Activated B cell treated with CpG ODN at 0.5 μM for 24 hours (primary cell): ENCODE data around the gene TBC1D3G. TPM values are rescaled to one million over a fixed set of nuclear protein-coding genes. Genes with fewer than 3 reads are reported as not detected.
"Not testable (repeated sequence)": the region's sequence is repeated elsewhere in the genome, so short reads cannot be mapped to it uniquely, and the experiment has no call there.

Source experiments
- ATAC-seq: fragments of 200-7000 bp; cut with Tn5 transposase; one replicate; pipeline ENCODE4 v1.10.0; 2021; ENCODE audit warnings: low read depth, mild to moderate bottlenecking, moderate library complexity
- CTCF ChIA-PET: fragments of 350-600 bp; sonication (Branson Sonifier 250); formaldehyde crosslinking; loops from one replicate; lab custom pipeline; 2021; ENCODE audit warnings: antibody characterized with exemption; lab: Charles Lee
- POLR2A ChIA-PET: fragments of 350-600 bp; sonication (Branson Sonifier 250); formaldehyde crosslinking; loops from one replicate; lab custom pipeline; 2021; ENCODE audit warnings: antibody characterized with exemption; lab: Charles Lee
- DNase-seq: peaks from one replicate; pipeline ENCODE4 v3.0.0; 2022
- H3K27ac Mint-ChIP-seq: one replicate; pipeline ENCODE4 v1.8.0; 2020; ENCODE audit warnings: mixed read lengths
- H3K27me3 Mint-ChIP-seq: one replicate; pipeline ENCODE4 v1.8.0; 2021; ENCODE audit warnings: mixed read lengths
- H3K36me3 Mint-ChIP-seq: one replicate; pipeline ENCODE4 v1.8.0; 2021; ENCODE audit warnings: low read depth, mixed read lengths
- H3K4me1 Mint-ChIP-seq: one replicate; pipeline ENCODE4 v1.8.0; 2021; ENCODE audit warnings: mixed read lengths
- H3K4me3 Mint-ChIP-seq: one replicate; pipeline ENCODE4 v1.8.0; 2020; ENCODE audit warnings: mild to moderate bottlenecking, mixed read lengths
- H3K9me3 Mint-ChIP-seq: one replicate; pipeline ENCODE4 v1.8.0; 2020; ENCODE audit warnings: mixed read lengths
- intact Hi-C: fragments of 100-400 bp; cut with micrococcal nuclease; formaldehyde crosslinking; loops from one replicate; pipeline ENCODE4 v1.15.1; 2024
- total RNA-seq: library from RNA; stranded (reverse); gene quantifications from 2 replicates; pipeline ENCODE4 v1.2.3, GENCODE V29; 2022

TBC1D3G gene
- not detected in 2 replicates for total RNA-seq

- H3K27me3 Mint-ChIP-seq, POLR2A ChIA-PET, H3K4me3 Mint-ChIP-seq, H3K9me3 Mint-ChIP-seq, CTCF ChIA-PET, DNase-seq, H3K27ac Mint-ChIP-seq, intact Hi-C loops, H3K4me1 Mint-ChIP-seq, H3K36me3 Mint-ChIP-seq, ATAC-seq: not testable (repeated sequence)
These were observed at the start of gene TBC1D3G for GRCh38 chr17:36323584-36323983. TBC1D3G (plus strand) TSS chr17:36323884; CDS start chr17:36325412, 1,528 bp downstream.

GRCh38 chr17:36283256-36283655 lies 40.4 kb upstream of the TBC1D3G start:
- ATAC-seq, H3K4me1 Mint-ChIP-seq, intact Hi-C loops, H3K27ac Mint-ChIP-seq, H3K4me3 Mint-ChIP-seq, H3K9me3 Mint-ChIP-seq, DNase-seq, H3K27me3 Mint-ChIP-seq, CTCF ChIA-PET, POLR2A ChIA-PET, H3K36me3 Mint-ChIP-seq: not testable (repeated sequence)

- H3K27ac Mint-ChIP-seq, DNase-seq, intact Hi-C loops, CTCF ChIA-PET, H3K9me3 Mint-ChIP-seq, H3K4me1 Mint-ChIP-seq, H3K4me3 Mint-ChIP-seq, ATAC-seq, H3K36me3 Mint-ChIP-seq, H3K27me3 Mint-ChIP-seq, POLR2A ChIA-PET: not testable (repeated sequence)
These were observed 39.5 kb upstream of the TBC1D3G start for GRCh38 chr17:36284219-36284618.

- H3K27me3 Mint-ChIP-seq, H3K9me3 Mint-ChIP-seq, ATAC-seq, POLR2A ChIA-PET, H3K4me1 Mint-ChIP-seq, H3K4me3 Mint-ChIP-seq, H3K27ac Mint-ChIP-seq, CTCF ChIA-PET, intact Hi-C loops, H3K36me3 Mint-ChIP-seq, DNase-seq: not testable (repeated sequence)
These were observed 33.6 kb upstream of the TBC1D3G start for GRCh38 chr17:36289965-36290612.

GRCh38 chr17:36295161-36295560 lies 28.5 kb upstream of the TBC1D3G start:
- H3K27me3 Mint-ChIP-seq, H3K4me1 Mint-ChIP-seq, H3K36me3 Mint-ChIP-seq, ATAC-seq, DNase-seq, H3K4me3 Mint-ChIP-seq, intact Hi-C loops, H3K9me3 Mint-ChIP-seq, POLR2A ChIA-PET, CTCF ChIA-PET, H3K27ac Mint-ChIP-seq: not testable (repeated sequence)

- intact Hi-C loops, H3K36me3 Mint-ChIP-seq, H3K27ac Mint-ChIP-seq: not testable (repeated sequence)
These were observed 7.9 kb upstream of the TBC1D3G start for GRCh38 chr17:36315736-36316135.

GRCh38 chr17:36362496-36362895 lies 38.8 kb downstream of the TBC1D3G start:
- H3K27ac Mint-ChIP-seq, POLR2A ChIA-PET, intact Hi-C loops, H3K9me3 Mint-ChIP-seq, H3K36me3 Mint-ChIP-seq, H3K27me3 Mint-ChIP-seq, ATAC-seq, CTCF ChIA-PET, DNase-seq, H3K4me3 Mint-ChIP-seq, H3K4me1 Mint-ChIP-seq: not testable (repeated sequence)

More at GRCh38 chr17:36315736-36316135, 7.9 kb upstream of the TBC1D3G start:
- H3K27me3 Mint-ChIP-seq, H3K9me3 Mint-ChIP-seq, H3K4me1 Mint-ChIP-seq, POLR2A ChIA-PET, ATAC-seq, H3K4me3 Mint-ChIP-seq, CTCF ChIA-PET, DNase-seq: not testable (repeated sequence)

GRCh38 chr17:36375938-36376337 lies 52.3 kb downstream of the TBC1D3G start:
- H3K9me3 Mint-ChIP-seq, H3K27ac Mint-ChIP-seq, intact Hi-C loops, H3K27me3 Mint-ChIP-seq, POLR2A ChIA-PET, H3K36me3 Mint-ChIP-seq, H3K4me3 Mint-ChIP-seq, CTCF ChIA-PET, ATAC-seq, H3K4me1 Mint-ChIP-seq, DNase-seq: not testable (repeated sequence)

Other genes starting within 250 kb of the TBC1D3G start
- gene CCL3, start 233.7 kb upstream of the TBC1D3G start, total RNA-seq: 74.4 and 74.5 TPM in 2 replicates
- 68.8 and 82.1 TPM in 2 replicates for gene CCL4, start 220.1 kb upstream of the TBC1D3G start, total RNA-seq
- gene TBC1D3B, start 147.2 kb upstream of the TBC1D3G start, total RNA-seq: 8.3 and 12.8 TPM in 2 replicates
- 7.3 and 9.5 TPM in 2 replicates for gene CCL3L1, start 127.1 kb upstream of the TBC1D3G start, total RNA-seq
- 16.3 and 18.7 TPM in 2 replicates for gene CCL4L2, start 112.8 kb upstream of the TBC1D3G start, total RNA-seq
- gene TBC1D3I, start 59.3 kb upstream of the TBC1D3G start, total RNA-seq: 1.5 and 4.4 TPM in 2 replicates
- not detected in 2 replicates for gene TBC1D3H, start 64.6 kb downstream of the TBC1D3G start, total RNA-seq
- gene ZNHIT3, start 162.8 kb downstream of the TBC1D3G start, total RNA-seq: 35.5 and 37.0 TPM in 2 replicates
- 70.8 and 85.6 TPM in 2 replicates for gene MYO19, start 211.0 kb downstream of the TBC1D3G start, total RNA-seq
- gene PIGW, start 211.1 kb downstream of the TBC1D3G start, total RNA-seq: 18.2 and 20.7 TPM in 2 replicates
- 103 and 118 TPM in 2 replicates for gene GGNBP2, start 221.0 kb downstream of the TBC1D3G start, total RNA-seq